ENCODE measurements around the gene LDLRAD2. TPM values are rescaled to one million over a fixed set of nuclear protein-coding genes. Genes with fewer than 3 reads are reported as not detected.

LDLRAD2 gene
- total RNA-seq, 1 donor from 2014 or later, result not detected

DNA sequence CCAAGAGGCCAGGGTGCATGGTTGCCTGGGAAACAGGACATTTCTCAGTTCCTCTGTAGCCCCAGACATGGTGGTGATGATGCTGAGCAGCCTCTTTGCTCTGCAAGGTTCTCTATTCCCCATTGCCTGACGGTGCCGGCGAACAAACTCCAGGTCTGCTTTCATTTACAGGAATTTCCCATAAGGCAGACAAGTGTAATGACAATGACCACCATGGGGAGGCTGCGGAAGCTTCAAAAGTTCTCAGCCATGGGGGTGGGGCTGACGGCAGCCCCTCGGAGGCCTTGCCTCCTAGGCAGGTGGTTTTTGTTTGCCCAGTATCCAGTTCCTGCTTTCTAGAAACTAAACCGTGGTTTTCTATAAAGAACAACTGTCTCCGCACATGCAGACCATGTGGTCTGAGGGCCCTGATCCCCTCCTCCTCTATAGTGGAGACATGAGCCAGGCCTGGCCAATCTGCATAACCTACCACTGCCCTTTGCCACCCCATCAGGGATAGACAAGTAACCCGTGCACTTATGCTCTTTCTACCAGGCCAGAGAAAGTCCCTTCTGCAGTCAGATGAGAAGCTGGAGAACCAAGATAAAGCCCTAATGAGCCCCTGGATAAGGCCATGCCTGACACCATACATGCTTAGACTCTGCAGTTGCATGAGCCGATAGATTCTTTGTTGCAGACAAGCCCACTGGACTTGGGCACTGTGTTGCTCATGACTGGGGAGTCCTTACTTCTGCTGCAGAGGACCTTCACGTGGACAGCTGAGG, 54.1 kb downstream of the LDLRAD2 start:
- Histone ChIP-seq H3K4me3 (no peak overlapping the region), H3K4me1 (peaks cover 16% of the 10 kb centered on the region), H3K27ac (no peak overlapping the region), H3K27me3 (no peaks in the 10 kb centered on the region), H3K36me3 (peaks cover 0 to 35% of the 10 kb centered on the region in 2 donors), H3K9me3 (no peaks in the 10 kb centered on the region)
- no peak for TF ChIP-seq POLR2AphosphoS5 (IDR thresholded peaks at IDR 0.05; ENCODE audit: insufficient read depth in 1 of 2, low read depth in 1 of 2)
- TF ChIP-seq POLR2A (IDR thresholded peaks at IDR 0.05), result no peak
- TF ChIP-seq, protein P1, sequence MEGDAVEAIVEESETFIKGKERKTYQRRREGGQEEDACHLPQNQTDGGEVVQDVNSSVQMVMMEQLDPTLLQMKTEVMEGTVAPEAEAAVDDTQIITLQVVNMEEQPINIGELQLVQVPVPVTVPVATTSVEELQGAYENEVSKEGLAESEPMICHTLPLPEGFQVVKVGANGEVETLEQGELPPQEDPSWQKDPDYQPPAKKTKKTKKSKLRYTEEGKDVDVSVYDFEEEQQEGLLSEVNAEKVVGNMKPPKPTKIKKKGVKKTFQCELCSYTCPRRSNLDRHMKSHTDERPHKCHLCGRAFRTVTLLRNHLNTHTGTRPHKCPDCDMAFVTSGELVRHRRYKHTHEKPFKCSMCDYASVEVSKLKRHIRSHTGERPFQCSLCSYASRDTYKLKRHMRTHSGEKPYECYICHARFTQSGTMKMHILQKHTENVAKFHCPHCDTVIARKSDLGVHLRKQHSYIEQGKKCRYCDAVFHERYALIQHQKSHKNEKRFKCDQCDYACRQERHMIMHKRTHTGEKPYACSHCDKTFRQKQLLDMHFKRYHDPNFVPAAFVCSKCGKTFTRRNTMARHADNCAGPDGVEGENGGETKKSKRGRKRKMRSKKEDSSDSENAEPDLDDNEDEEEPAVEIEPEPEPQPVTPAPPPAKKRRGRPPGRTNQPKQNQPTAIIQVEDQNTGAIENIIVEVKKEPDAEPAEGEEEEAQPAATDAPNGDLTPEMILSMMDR (IDR thresholded peaks at IDR 0.05), result no peak
- no peak for DNase-seq (ENCODE audit: extremely low spot score in 2 of 2)
- intact Hi-C loops (cut with DNase I), result no loop called here

DNA sequence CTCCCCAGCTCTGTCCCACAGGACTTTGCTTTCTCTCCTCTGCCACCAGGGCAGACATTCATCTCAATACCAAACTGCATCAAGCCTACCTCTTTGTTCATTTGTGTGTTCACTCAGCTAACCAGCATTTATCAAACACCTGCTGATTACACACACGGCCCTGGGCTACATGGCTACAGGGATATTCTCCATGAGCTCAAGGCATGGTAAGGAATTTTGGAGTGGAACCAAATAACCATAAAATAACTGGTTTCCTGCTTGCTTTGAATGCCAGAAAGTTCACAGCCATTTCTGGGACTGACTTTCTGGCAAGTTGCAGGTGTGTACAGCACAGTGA, 54.6 kb downstream of the LDLRAD2 start:
- no peak overlapping the region for H3K4me3 ChIP-seq
- no peak for TF ChIP-seq POLR2A (IDR thresholded peaks at IDR 0.05)
- TF ChIP-seq, protein P1 (IDR thresholded peaks at IDR 0.05), result no peak
- TF ChIP-seq POLR2AphosphoS5 (IDR thresholded peaks at IDR 0.05; ENCODE audit: insufficient read depth in 1 of 2, low read depth in 1 of 2), result no peak
- no peaks in the 10 kb centered on the region for H3K27me3 ChIP-seq
- no peak for DNase-seq (ENCODE audit: extremely low spot score in 2 of 2)
- H3K27ac ChIP-seq, result no peak overlapping the region
- intact Hi-C loops (cut with DNase I), result no loop called here
- H3K36me3 ChIP-seq, result peaks cover 0 to 34% of the 10 kb centered on the region in 2 donors
- peaks cover 16% of the 10 kb centered on the region for H3K4me1 ChIP-seq
- no peaks in the 10 kb centered on the region for H3K9me3 ChIP-seq

DNA sequence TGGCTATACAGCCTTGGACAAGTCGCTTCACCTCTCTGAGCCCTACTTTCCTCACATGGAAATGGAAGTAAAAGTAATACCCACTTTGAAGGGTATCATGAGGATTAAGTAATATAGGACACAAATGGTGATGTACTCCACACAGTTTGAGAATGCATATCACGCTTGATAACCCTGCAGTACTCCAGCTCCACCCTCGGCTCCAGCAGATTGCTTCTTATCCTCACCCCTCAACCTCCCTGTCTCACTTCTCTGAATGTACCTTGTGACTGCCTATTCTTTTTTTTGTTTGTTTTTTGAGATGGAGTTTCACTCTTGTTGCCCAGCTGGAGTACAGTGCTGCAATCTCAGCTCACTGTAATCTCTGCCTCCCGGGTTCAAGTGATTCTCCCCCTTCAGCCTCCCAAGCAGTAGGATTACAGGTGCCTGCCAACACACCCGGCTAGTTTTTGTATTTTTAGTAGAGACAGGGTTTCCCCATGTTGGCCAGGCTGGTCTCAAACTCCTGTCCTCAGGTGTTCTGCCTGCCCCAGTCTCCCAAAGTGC, 55.5 kb downstream of the LDLRAD2 start:
- TF ChIP-seq, protein P1 (IDR thresholded peaks at IDR 0.05), result no peak
- TF ChIP-seq POLR2A (IDR thresholded peaks at IDR 0.05) (no peak), POLR2AphosphoS5 (IDR thresholded peaks at IDR 0.05; ENCODE audit: insufficient read depth in 1 of 2, low read depth in 1 of 2) (no peak)
- Histone ChIP-seq H3K9me3 (no peaks in the 10 kb centered on the region), H3K36me3 (peaks cover 0 to 35% of the 10 kb centered on the region in 2 donors), H3K27me3 (no peaks in the 10 kb centered on the region), H3K27ac (no peak overlapping the region), H3K4me3 (no peak overlapping the region), H3K4me1 (peaks cover 16% of the 10 kb centered on the region)
- intact Hi-C loops (cut with DNase I), result no loop called here
- DNase-seq (ENCODE audit: extremely low spot score in 2 of 2), result no peak

DNA sequence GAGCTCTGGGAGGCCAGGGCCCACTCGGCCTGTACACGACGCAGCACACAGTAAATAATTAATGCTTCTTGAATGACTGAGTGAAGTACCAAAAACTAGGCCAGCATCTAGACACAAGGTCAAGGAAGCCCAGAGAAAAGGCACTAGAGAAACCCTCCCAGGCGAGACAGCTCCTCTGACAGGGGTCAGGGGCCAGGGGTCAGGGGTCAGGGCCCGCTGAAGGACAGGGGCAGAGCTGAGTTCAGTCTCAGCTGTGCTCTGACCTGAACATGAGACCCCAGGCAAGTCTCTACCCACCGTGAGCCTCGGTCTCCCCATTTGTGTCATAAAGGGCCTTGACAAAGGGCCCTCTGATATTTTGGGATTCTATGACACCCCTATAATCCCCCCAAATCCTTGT, 56.4 kb downstream of the LDLRAD2 start:
- Histone ChIP-seq H3K36me3 (peaks cover 0 to 44% of the 10 kb centered on the region in 2 donors), H3K4me1 (peaks cover 16% of the 10 kb centered on the region), H3K27me3 (no peaks in the 10 kb centered on the region), H3K27ac (no peak overlapping the region), H3K4me3 (no peak overlapping the region), H3K9me3 (no peaks in the 10 kb centered on the region)
- TF ChIP-seq POLR2AphosphoS5 (IDR thresholded peaks at IDR 0.05; ENCODE audit: insufficient read depth in 1 of 2, low read depth in 1 of 2) (no peak), POLR2A (IDR thresholded peaks at IDR 0.05) (no peak)
- TF ChIP-seq, protein P1 (IDR thresholded peaks at IDR 0.05), result no peak
- intact Hi-C loops (cut with DNase I), result no loop called here
- DNase-seq (ENCODE audit: extremely low spot score in 2 of 2), result no peak

DNA sequence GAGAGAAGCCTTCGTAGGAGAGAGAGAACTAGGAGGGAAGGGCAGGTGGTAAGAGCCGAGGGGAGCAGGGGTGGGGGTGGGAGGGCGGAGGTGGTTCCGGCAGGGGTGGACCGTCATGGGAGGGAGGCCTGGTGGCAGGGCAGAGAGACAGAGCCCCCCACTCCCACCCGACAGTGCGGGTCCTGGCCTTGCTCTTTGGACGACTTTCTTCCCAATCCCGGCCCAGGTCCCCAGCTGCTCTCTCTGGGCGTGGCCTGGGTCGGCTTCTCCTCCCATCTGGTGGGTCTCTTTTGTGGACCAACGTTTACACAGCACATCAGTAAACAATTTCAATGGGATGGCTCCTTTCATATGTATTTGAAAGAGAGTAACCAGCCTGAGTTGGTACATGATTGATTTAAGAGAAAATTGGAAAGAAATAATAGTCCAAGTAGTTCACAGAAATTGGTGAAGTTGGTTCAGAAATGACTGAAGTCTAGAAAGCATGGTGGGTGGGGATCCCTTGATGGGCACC, 56.9 kb downstream of the LDLRAD2 start:
- intact Hi-C loops (cut with DNase I), result no loop called here
- DNase-seq (ENCODE audit: extremely low spot score in 2 of 2), result no peak
- Histone ChIP-seq H3K36me3 (peaks cover 0 to 49% of the 10 kb centered on the region in 2 donors), H3K9me3 (no peaks in the 10 kb centered on the region), H3K27ac (no peak overlapping the region), H3K4me3 (no peak overlapping the region), H3K4me1 (peaks cover 16% of the 10 kb centered on the region), H3K27me3 (no peaks in the 10 kb centered on the region)
- TF ChIP-seq POLR2AphosphoS5 (IDR thresholded peaks at IDR 0.05; ENCODE audit: insufficient read depth in 1 of 2, low read depth in 1 of 2), result no peak
- TF ChIP-seq POLR2A (IDR thresholded peaks at IDR 0.05), result no peak

All from vagina (tissue), 2 donors.